GM21528 (cell line): ENCODE results near the gene WFDC2.

ENCODE experiments used
- ATAC-seq: cut with Tn5 transposase; IDR thresholded peaks from one replicate; pipeline ENCODE4 v1.9.1; 2021; ENCODE audit warnings: mild to moderate bottlenecking, moderate library complexity; ENCODE audit not compliant: unreplicated experiment, low FRiP score

Gene WFDC2

DNA sequence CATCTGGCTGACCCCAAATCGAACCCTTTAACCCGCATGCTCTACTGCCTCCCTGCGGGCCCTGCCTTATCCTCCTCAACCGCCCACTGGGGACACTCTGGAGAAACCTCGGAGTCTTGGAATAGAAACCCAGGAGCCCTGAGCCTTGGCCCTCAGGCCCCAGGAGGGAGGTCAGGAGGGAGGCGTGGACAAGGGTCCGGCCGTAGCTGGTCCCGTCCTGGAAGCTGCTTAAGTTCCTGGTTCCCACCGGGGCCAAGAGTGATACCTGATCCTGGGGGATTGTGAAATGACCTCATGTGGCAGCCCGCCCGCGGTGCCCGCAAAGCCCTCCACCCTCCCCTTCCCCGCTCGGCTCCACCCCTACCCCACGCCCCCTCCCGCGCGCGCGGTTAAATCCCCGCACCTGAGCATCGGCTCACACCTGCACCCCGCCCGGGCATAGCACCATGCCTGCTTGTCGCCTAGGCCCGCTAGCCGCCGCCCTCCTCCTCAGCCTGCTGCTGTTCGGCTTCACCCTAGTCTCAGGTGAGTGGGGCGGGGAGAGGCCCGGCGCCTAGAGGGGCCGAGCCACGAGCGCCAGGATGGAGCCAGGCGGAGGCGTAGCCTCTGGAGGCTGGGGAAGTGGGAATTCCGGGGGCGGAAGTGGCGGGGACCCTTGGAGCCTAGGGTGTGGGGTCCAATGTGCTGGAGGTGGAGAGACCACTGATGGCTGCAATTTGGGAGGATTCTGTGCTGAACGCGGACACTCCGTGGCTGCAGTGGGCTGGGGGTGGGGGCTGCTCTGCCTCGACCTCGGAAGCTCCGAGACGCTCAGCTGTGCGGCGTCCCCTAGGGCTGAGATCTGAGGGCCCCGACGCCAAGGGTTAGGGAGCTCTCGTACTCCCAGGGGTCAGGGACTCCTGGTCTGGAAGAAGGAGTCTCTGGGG is at the start of gene WFDC2:
Gene WFDC2, plus strand, starts transcription at position 418 of the 926 bp plus-strand sequence. Its CDS starts 29 bp downstream, at position 447.
- no peak for ATAC-seq

DNA sequence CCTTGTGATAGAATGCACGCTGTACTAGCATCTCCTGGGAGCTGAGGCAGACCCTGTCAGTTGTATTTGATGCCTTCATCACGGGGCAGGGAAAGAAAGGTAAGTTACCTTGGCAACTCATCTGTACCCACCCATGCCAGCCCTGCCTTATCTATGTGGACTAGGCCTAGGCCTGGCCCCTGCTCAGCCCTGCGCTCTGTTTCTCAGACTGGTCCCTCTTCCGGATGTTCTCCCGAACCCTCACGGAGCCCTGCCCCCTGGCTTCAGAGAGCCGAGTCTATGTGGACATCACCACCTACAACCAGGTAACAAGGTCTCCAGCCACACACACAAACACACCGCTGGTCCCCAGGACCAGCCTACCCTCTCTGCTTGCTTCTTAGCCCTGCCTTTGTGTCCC is 49.4 kb upstream of the WFDC2 start:
- ATAC-seq = no peak

DNA sequence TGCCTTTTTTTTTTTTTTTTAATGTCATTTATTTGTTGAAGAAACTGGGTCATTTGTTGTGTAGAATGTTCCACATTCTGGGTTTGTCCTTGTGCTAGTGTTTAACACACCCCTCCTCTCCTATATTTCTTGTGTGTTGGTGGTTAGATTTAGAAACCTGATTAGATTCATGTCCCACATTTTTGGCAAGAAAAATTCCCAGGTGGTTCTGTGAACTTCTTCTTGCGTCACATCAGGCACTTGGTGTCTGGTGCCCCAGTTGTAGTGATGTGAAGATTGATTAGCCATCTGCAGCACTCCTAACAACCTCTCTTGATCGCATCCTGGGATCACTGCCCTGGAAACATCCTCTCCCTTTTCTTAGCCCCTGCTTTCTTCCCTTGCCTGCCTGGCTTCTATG is 45.9 kb upstream of the WFDC2 start:
- no peak for ATAC-seq

DNA sequence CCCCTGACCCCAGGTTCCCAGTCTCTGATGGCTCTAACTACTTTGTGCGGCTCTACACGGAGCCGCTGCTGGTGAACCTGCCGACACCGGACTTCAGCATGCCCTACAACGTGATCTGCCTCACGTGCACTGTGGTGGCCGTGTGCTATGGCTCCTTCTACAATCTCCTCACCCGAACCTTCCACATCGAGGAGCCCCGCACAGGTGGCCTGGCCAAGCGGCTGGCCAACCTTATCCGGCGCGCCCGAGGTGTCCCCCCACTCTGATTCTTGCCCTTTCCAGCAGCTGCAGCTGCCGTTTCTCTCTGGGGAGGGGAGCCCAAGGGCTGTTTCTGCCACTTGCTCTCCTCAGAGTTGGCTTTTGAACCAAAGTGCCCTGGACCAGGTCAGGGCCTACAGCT is 44.0 kb upstream of the WFDC2 start:
- no peak for ATAC-seq

- ATAC-seq = no peak
Measured at GRCh38 chr20:45426320-45427016, 43.1 kb upstream of the WFDC2 start.

GRCh38 chr20:45427236-45428149 is 42.1 kb upstream of the WFDC2 start:
- no peak for ATAC-seq

GRCh38 chr20:45429618-45430017 is 39.9 kb upstream of the WFDC2 start:
- no peak for ATAC-seq

DNA sequence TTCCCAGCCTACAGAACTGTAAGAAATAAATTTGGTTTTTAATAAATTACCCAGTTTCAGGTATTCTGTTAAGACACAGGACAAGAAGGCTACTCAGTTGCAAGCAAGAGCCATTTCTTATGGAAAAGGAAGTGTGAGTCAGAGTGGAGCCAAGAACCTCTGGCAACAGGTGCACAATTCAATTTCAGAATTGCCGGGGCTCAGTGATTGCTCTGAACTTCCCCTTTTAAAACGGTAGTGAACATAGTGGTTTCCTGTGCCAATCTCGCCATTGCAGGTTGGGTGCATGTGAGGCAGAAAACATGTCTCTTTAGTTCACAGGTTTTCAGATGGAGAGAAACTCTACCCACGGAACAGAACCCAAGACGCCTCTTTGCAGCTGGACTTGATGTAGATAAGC is 37.3 kb upstream of the WFDC2 start:
- peak; percentile 74 for ATAC-seq

- no peak for ATAC-seq
Measured at GRCh38 chr20:45433316-45433715, 36.2 kb upstream of the WFDC2 start.

DNA sequence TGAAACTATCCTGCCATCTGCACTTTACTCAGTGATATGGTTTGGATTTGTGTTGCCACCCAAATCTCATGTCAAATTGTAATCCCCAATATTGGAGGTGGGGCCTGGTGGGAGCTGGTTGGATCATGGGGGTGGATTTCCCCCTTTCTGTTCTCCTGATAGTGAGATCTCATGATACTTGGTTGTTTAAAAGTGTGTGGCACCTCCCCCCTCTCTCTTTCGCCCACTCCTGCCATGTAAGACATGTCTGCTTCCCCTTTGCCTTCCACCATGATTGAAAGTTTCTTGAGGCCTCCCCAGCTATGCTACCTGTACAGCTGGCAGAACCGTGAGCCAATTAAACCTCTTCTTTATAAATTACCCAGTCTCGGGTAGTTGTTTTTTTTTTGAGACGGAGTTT is 35.6 kb upstream of the WFDC2 start:
- no peak for ATAC-seq

DNA sequence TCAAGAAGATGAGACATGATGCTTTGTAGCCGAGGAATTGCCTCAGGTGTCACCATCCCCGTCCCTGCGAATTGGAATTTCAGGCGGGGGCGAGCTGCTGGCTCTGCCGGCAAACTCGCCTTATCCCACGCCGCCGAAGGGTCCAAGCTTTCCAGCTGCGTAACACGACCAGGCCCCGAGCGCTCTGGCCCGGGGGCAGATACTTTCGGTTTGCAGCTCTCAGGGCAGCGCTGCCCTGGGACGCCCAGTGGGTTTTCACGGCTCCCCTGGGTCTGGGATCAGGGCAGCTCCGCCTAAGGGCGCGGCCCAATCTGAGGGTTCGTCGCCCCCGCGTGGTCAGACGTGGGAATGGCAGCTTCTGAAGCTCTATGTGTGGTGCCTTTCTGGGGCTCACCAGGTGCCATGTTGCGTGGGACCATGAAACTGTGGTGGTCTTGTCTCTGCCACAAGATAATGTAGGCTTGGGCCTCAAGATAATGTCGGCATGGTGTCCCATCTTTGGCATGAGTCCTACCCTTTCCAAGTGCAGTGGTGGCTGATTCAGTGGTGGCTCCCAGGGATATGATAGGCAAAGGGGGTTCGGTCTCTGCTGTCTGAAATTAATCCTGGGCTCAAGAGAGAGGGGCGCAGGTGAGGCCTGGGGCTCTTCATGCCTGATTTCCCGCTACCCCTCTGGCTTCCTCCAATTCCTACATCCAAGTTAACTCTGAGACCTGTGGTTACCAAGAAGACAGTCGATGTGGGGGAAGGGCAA is 32.6 kb upstream of the WFDC2 start:
- peak; percentile 85 for ATAC-seq

DNA sequence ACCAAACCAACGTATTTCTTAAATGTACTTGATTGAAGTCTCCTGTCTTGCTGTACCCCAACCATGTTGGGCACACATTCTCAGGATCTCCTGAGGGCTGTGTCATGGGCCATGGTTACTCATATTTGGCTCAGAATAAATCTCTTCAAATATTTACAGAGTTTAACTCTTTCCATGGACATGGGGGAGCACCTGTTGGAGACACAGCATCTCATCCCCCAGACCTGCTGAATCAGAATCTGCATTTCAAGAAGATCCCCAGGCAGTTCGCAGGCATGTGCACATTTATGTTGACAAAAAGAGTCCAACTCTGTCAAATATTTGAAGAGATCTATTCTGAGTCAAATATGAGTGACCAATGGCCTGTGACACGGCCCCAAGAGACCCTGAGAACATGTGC is 29.1 kb upstream of the WFDC2 start:
- no peak for ATAC-seq

GRCh38 chr20:45440891-45441685 is 28.5 kb upstream of the WFDC2 start:
- ATAC-seq = no peak

GRCh38 chr20:45441746-45442145 is 27.8 kb upstream of the WFDC2 start:
- ATAC-seq = no peak

DNA sequence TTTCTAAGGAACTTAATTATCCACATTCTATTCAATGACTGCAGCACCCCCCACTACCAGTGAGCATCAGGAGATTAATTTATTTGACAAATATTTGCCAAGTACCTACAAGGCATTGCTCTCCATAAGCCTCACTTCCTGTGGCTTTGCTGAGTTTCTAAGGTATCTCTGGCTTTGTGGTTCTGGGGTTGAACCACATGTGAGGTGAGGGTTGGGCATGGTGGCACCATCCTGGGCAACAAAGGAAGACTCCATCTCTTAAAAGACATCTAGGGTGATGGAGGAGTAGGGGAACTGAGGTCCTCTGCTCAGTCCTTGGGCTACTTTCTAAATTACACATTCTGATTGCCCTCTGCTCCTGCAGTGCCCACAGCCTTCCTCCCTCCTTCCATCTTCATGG is 25.5 kb upstream of the WFDC2 start:
- no peak for ATAC-seq

GRCh38 chr20:45445805-45446562 is 23.6 kb upstream of the WFDC2 start:
- ATAC-seq = no peak

GRCh38 chr20:45448270-45448669 is 21.3 kb upstream of the WFDC2 start:
- no peak for ATAC-seq

DNA sequence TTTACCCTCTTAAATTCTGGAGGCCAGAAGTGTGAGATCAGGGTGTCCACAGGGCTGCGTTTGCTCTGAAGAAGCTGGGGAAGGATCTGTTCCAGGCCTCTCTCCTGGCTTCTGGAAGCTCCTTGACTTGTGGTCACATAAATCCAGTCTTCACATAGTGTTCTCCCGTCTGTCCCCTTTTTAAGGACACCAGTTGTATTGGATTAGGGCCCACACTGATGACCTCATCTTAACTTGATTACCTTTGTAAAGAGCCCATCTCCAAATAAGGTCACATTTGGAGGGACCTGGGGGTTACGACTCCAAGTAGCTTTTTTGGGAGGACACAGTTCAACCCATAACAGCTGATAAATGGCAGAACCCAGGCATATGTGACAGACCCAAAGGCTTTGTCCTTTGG is 20.0 kb upstream of the WFDC2 start:
- ATAC-seq = no peak
